22Rv1 (cell line): ENCODE data around the gene CACNA1F.

ENCODE experiments used
- H3K27ac ChIP-seq: fragments of 450-650 bp; 2 replicates; pipeline ENCODE4 v1.5.1; 2017
- ZFX ChIP-seq: fragments of 450-650 bp; IDR thresholded peaks from 2 replicates; pipeline ENCODE4 v1.6.1; 2017; ENCODE audit warnings: antibody characterized with exemption, borderline replicate concordance
- TF ChIP-seq, protein P1 (sequence below): fragments of 450-650 bp; IDR thresholded peaks from 2 replicates; pipeline ENCODE4 v1.5.1; 2017; ENCODE audit warnings: mild to moderate bottlenecking

CACNA1F gene

GRCh38 chrX:49250066-49250465 lies 16.9 kb upstream of the CACNA1F start:
- TF ChIP-seq, protein P1, sequence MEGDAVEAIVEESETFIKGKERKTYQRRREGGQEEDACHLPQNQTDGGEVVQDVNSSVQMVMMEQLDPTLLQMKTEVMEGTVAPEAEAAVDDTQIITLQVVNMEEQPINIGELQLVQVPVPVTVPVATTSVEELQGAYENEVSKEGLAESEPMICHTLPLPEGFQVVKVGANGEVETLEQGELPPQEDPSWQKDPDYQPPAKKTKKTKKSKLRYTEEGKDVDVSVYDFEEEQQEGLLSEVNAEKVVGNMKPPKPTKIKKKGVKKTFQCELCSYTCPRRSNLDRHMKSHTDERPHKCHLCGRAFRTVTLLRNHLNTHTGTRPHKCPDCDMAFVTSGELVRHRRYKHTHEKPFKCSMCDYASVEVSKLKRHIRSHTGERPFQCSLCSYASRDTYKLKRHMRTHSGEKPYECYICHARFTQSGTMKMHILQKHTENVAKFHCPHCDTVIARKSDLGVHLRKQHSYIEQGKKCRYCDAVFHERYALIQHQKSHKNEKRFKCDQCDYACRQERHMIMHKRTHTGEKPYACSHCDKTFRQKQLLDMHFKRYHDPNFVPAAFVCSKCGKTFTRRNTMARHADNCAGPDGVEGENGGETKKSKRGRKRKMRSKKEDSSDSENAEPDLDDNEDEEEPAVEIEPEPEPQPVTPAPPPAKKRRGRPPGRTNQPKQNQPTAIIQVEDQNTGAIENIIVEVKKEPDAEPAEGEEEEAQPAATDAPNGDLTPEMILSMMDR: no peak
- TF ChIP-seq ZFX: no peak

GRCh38 chrX:49249616-49250015 lies 16.5 kb upstream of the CACNA1F start:
- H3K27ac ChIP-seq: no peak overlapping the region
- no peak for TF ChIP-seq ZFX
- TF ChIP-seq, protein P1: no peak

More at GRCh38 chrX:49250066-49250465, 16.9 kb upstream of the CACNA1F start:
- no peak overlapping the region for H3K27ac ChIP-seq

GRCh38 chrX:49249071-49249470 lies 15.9 kb upstream of the CACNA1F start:
- no peak overlapping the region for H3K27ac ChIP-seq
- TF ChIP-seq ZFX: no peak
- TF ChIP-seq, protein P1: no peak

- no peak for TF ChIP-seq ZFX
- TF ChIP-seq, protein P1: no peak
- H3K27ac ChIP-seq: no peak overlapping the region
These were observed 15.0 kb upstream of the CACNA1F start for GRCh38 chrX:49247916-49248811.

DNA sequence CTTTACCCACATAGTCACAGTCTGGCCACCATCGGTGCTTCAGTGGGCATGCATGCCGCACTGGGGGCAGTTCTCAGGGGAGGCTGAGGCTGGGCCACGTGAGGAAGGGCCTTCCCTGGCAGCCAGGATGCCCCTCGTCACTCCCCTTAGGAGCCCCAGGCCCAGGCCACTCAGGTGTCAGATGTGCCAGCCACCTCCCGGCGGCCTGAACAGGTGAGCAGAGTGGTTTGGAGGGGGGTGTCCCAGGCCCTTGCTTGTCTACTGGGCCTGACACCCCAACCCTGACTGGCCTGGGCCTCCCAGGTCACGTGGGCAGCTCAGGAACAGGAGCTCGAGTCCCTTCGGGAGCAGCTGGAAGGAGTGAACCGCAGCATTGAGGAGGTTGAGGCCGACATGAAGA lies 14.2 kb upstream of the CACNA1F start:
- TF ChIP-seq, protein P1: no peak
- H3K27ac ChIP-seq: no peak overlapping the region

DNA sequence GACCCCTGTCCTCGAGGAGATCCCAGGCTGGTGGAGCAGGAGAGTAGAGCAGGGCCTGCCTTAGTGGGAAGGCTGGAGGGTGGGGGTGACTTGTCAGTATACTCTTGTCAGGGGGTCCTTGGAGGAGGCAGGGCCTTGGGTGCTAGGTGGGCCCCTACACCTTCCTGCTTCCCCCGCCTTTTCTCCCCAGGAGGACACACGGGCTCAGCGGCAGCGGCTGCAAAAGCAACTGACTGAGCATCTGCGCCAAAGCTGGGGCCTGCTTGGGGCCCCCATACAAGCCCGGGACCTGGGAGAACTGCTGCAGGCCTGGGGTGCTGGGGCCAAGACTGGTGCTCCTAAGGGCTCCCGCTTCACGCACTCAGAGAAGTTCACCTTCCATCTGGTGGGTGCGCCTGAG lies 13.4 kb upstream of the CACNA1F start:
- H3K27ac ChIP-seq: no peak overlapping the region
- TF ChIP-seq, protein P1: no peak
- TF ChIP-seq ZFX: no peak

GRCh38 chrX:49244207-49244606 lies 11.1 kb upstream of the CACNA1F start:
- no peak for TF ChIP-seq ZFX
- TF ChIP-seq, protein P1: no peak
- H3K27ac ChIP-seq: no peak overlapping the region
